ENCODE measurements around the gene GNAI3.

GNAI3 gene

GRCh38 chr1:109624201-109625010 is 76.0 kb downstream of the GNAI3 start:
- DNase-seq = peak; percentile 17

GRCh38 chr1:109625176-109625575 is 76.8 kb downstream of the GNAI3 start:
- DNase-seq = peak; percentile 6

DNA sequence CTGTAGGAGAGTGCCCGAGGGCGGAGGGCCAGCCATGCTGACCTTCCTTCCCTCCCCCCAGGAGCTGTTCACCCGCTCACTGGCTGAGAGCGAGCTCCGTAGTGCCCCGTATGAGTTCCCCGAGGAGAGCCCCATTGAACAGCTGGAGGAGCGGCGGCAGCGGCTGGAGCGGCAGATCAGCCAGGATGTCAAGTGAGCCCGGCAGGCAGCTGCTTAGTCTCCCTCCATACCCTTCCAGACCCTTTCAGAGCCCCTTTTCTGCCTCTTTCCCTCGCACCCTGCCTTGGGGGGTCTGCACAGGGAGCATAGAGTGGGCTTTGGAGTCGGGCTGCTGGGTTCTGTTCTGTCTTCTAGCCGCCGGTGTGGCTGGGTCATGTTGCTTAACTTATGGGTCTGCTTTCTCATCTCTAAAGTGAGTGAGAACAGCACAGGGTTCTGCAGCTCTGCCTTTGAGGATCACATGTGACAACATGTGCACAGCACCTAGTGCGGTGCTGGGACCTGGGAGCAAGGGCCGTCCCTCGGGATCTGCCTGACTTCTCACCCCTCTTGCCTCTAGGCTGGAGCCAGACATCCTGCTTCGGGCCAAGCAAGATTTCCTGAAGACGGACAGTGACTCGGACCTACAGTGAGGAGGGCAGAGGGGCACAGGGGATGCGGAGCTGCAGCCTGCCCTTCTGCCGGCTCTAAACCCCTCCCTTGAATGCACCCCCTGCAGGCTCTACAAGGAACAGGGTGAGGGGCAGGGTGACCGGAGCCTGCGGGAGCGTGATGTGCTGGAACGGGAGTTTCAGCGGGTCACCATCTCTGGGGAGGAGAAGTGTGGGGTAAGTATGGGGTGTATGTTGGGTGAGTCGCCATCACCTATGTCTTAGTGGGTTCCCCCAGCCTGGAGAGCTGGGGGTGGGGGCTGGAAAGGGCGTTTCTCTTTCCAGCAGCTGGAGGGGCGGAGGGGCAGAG is 77.5 kb downstream of the GNAI3 start:
- no peak for DNase-seq

GRCh38 chr1:109626682-109627408 is 78.4 kb downstream of the GNAI3 start:
- DNase-seq = no peak

GRCh38 chr1:109627692-109628399 is 79.4 kb downstream of the GNAI3 start:
- no peak for DNase-seq

- no peak for DNase-seq
These were observed 80.3 kb downstream of the GNAI3 start for GRCh38 chr1:109628540-109629321.

DNA sequence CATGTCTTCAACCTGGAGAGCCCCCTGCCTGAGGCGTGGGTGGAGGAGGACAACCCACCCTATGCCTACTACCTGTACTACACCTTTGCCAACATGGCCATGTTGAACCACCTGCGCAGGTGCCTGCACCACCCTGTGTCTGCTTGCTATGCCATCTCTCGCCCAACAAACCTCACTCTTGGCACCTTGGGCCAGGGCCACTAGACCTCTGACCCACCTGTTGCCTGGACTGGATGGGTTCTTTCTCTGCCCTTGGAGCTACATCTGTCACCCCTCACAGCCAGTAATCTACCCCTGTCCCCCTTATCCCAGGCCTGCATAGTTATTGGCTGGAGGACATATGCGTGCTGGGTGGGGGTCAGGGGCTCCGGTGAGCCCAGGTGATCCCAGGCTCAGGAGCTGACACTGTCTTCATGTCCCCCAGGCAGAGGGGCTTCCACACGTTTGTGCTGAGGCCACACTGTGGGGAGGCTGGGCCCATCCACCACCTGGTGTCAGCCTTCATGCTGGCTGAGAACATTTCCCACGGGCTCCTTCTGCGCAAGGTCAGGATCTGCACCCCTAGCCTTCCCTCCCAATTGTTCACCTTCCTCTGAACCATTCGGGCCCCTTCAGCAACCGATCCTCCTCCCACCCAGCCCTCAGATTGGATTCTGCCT is 81.1 kb downstream of the GNAI3 start:
- no peak for DNase-seq

DNA sequence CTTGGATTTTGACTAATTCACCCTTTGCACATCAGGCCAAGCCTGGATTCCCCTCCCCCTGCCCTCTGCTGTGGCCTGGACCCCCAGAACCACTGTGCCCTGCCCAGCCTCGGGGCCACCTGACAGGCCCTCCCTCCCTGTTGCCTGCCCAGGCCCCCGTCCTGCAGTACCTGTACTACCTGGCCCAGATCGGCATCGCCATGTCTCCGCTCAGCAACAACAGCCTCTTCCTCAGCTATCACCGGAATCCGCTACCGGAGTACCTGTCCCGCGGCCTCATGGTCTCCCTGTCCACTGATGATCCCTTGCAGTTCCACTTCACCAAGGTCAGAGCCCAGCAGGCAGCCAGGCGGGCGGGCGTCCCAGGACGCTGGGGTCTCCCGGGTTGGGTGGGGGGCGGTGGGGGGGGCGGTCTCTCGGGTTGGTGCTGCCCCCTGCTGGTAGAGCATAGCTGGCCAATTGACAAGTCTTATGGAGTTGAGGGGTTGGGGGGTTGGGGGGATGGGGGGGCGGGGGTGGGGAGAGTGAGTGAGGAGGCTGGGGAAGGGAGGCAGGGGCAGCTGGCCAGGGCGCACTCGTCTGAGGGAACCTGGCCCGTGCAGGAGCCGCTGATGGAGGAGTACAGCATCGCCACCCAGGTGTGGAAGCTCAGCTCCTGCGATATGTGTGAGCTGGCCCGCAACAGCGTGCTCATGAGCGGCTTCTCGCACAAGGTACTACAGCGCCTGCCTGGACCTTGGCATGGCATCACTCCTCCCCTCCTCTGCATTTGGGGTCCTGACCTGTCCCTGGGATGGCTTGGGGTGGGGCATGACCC is 81.9 kb downstream of the GNAI3 start:
- no peak for DNase-seq

DNA sequence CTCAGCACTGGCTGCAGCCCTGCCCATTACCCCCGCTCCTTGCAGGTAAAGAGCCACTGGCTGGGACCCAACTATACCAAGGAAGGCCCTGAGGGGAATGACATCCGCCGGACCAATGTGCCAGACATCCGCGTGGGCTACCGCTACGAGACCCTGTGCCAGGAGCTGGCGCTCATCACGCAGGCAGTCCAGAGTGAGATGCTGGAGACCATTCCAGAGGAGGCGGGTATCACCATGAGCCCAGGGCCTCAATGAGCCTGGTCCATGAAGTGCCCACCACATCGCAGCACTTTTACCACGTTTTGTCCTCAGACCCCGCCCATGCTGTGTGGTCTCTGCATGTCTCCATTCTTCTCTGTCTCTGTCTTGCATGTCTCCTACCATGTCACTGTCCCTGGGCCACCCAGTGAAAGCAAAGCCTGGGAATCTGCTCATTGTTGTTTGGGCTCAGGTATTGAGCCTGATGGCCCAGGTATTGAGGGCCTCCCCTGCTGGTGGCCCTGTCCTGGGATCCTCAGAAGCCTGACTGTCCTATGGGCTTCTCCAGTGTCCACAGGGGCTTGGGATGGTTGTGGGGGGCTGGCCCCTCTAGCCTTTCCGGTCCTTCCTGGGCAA is 82.6 kb downstream of the GNAI3 start:
- no peak for DNase-seq

GRCh38 chr1:109631513-109632505 is 83.4 kb downstream of the GNAI3 start:
- DNase-seq = no peak

GRCh38 chr1:109632671-109633346 is 84.4 kb downstream of the GNAI3 start:
- no peak for DNase-seq

GRCh38 chr1:109634292-109634691 is 85.9 kb downstream of the GNAI3 start:
- no peak for DNase-seq

GRCh38 chr1:109634771-109635750 is 86.6 kb downstream of the GNAI3 start:
- no peak for DNase-seq

- no peak for DNase-seq
These were observed 87.4 kb downstream of the GNAI3 start for GRCh38 chr1:109635862-109636200.

GRCh38 chr1:109636201-109636952 is 88.0 kb downstream of the GNAI3 start:
- no peak for DNase-seq

DNA sequence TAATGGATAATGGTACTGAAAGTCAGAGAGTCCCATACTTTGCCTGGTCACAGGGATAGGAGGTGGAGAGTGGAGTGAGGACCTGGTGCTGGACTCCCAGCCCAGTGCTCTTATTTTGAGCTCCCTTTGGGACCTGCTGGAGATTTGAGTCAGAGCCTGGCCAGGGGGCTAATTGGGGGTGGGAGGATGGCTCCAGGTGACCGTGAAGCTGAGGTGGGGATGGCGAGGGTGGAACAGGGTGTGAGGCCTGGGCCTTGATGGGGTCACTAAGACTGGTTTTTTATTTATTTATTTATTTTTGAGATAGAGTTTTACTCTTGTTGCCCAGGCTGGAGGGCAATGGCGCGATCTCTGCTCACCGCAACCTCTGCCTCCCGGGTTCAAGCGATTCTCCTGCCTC is 89.0 kb downstream of the GNAI3 start:
- no peak for DNase-seq

Measured in 8988T (cell line).